DMS114 treated with DMSO at 0.1 percent for 48 hours (cell line): ENCODE results near the gene ZDHHC7.

Experiments used
- DNase-seq: peaks from one replicate; lab custom pipeline; 2025; ENCODE audit not compliant: unreplicated experiment; lab: John Stamatoyannopoulos, UW

ZDHHC7 gene

DNA sequence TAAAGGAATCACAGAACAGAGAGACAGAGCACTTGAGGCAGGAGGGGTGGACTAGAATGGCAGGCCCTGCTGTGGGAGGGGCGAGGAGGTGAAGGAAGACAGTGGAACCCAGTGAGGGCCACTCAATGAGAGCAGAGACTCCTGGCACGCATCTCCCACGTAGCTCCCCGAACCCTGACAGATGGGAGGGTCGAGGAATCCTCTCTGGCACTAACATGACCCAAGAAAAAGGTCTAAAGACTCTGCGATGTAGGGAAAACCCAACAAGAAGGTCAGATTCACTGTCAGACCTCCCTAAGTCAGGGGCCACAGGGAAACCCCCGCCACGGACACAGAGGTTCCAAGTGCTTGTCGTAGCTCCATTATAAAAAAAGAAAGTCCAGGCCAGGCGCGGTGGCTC lies 15.0 kb downstream of the ZDHHC7 start:
- DNase-seq: no peak

DNA sequence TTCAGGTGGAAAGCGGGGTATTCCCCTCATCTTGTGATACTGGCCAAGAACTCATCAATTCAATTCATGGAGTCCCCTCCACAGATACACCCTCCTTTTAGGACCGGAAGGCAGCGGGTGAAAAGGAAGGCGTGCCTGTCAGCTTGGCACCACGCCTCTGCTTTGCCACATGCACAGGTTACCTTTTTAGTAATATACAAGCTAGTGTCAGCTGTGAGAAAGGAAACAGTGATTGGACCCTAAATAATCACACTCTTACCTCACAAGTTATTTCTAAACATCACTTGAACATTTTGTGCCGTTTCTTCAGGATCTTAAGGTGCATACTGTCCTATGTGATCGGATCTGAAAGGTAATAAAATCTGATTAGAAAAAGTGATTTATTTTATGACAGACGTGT lies 15.7 kb downstream of the ZDHHC7 start:
- no peak for DNase-seq

DNA sequence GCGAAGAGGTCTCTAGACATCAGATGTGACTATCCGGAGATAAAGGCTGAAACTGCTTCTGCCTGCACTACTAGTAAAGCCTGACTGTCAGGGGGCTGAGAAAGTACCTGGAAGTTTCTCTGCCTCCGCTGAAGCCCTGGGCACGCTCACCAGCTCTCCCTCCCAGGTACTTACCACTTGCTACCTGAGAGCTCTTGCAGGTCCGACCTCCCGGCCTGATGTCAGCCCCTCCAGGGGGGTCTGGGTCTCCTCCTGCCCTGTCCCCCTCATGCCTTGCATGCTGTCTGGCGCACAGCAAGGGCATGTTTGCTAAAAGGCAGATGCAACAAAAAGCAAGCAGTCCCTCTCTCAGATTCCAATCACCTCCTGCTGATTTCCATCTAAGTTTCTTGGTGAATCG lies 17.4 kb downstream of the ZDHHC7 start:
- DNase-seq: no peak

DNA sequence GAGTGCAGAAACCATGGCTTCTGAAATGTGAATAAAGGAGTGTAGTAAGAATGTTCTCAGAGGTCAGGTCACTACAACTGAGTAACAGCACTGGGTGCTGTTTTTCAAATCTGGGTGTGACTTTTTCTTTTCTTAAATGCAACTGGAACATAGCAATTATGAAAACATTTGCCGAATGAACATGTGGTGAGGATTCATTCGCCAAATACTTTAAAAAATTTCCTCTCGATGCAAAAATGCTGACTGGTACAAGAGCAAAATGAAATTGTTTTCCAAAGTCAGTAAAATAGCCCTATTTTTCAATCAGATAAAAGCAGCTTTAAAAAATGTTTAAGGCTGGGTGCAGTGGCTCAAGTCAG lies 18.6 kb downstream of the ZDHHC7 start:
- DNase-seq: no peak

DNA sequence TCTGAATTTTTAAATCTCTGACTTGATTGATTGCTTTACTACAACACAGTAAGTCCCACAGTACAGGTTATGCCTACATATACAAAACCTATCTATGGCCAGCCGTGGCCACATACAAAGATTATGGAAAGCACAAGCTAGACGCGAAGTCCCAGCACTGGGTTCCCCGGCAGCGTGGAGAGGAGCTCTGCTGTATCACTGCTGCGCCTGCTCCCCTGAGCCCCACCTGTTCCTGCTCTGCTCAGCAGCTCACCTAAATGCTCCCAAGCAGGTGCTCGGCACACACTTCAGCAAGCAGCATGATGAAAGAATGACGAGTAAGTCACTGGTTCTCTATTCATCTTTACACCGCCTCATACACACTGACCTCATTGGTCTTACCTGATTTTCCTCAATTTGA lies 20.6 kb downstream of the ZDHHC7 start:
- DNase-seq: no peak

DNA sequence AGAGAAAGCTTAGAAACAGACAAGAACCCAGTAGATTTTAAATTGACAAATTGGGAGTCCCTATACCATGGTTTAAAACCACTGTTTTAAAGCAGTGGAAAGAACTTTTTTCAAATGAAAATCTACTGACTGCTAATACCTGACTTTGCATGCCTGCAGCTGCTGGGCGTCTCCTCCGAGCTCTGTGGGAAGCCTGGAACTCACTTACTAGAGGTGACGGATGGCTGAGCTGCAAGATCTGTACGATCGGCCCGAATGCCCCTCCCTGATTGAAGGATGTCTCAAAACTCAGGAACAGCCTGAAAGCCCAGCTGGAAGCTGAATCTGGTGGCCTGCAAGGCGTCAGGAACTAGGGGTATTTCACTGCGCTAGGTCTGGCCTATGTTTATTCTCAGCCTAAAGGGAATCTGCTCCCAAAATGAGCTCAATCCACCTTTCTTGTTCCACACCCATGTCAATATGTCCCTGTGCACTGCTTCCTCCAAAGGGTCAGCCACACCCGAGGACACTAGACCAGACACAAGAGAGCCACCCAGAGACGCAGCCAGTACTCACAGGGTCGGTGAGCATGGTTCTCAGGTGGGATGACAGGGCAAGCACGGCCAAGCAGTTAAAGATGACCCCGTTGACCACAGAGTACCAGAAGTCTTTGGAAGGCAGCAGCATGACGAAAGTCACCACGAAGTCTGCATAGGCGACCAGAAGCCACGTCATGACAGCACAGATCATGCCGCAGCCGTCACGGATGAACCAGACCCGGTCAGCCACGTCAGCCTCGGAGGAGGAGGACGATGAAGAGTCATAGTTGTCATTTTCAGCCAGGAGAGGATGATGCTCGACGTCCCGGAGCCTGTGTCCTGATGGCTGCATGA lies 21.4 kb downstream of the ZDHHC7 start:
- DNase-seq: no peak

DNA sequence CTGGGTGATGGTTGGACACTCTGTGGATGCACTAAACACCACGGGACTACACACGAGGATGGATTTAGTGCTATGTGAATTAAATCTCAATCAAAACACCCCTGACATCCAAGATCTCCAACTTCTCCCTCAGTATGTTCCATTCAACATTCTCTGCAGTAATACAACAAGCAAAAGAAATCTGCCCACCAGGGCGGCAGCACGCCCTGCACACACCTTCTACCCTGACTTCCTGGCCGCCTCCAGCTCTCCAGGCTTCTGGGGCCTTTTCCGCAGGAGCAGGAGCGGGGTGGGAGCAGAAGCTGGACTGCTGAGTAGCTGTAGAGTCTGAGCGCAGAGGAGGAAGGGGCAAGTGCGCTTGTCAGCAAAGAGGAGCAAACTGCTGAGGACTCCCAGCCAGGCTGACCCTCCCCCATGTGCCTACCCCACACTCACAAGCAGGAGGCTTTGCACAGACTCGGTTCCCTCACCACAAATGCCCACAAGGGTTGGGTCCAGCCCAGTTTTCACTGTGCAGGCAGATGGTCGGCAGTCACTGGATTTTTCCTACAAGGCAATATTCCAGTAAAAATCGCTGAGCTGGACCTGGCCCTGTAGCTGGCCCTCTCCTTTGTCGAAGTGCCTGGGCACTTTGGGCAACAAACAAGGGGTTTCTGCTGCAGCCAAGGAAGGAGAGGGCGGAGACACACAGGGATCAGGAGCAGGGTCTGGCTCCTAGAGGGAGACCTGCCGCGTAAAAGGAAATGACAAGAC lies 22.8 kb downstream of the ZDHHC7 start:
- no peak for DNase-seq

DNA sequence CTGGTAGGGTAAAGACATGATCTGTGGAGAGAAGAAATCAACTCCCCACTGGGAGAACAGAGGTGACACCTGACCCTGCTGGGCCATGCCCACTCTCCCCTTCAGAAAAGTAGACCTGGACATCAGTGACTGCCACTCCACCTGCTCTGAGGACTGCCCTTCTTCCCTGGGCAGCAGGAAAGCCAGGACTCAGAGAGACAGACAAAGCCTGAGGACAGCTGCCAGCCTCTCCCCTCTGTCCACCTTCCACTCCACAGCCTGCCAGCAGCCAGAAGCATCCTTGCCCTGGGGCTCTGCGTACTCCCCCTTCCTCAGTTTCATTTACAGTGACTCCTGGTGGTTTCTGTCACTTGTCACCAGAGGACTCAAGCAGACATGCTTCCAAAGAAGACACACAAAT lies 24.5 kb downstream of the ZDHHC7 start:
- DNase-seq: no peak

DNA sequence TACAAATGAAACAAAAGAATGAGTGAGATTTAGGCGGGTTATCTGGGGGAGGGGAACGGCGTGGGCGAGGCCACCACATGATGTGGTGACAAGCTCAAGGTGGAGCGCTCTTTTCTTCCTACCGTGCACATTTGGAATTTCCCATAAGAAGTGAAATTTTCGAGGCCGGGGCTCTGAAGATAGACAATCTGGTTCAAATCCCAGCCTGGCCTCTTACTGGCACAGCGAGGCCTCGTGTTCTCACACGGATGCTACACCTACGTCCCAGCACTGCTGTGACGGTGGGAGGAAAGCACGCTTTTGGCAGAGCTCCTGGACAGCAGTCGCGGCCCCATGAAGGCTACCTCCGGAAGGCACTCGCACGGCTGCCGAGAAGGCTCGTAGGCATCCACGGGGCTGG lies 25.2 kb downstream of the ZDHHC7 start:
- DNase-seq: no peak

DNA sequence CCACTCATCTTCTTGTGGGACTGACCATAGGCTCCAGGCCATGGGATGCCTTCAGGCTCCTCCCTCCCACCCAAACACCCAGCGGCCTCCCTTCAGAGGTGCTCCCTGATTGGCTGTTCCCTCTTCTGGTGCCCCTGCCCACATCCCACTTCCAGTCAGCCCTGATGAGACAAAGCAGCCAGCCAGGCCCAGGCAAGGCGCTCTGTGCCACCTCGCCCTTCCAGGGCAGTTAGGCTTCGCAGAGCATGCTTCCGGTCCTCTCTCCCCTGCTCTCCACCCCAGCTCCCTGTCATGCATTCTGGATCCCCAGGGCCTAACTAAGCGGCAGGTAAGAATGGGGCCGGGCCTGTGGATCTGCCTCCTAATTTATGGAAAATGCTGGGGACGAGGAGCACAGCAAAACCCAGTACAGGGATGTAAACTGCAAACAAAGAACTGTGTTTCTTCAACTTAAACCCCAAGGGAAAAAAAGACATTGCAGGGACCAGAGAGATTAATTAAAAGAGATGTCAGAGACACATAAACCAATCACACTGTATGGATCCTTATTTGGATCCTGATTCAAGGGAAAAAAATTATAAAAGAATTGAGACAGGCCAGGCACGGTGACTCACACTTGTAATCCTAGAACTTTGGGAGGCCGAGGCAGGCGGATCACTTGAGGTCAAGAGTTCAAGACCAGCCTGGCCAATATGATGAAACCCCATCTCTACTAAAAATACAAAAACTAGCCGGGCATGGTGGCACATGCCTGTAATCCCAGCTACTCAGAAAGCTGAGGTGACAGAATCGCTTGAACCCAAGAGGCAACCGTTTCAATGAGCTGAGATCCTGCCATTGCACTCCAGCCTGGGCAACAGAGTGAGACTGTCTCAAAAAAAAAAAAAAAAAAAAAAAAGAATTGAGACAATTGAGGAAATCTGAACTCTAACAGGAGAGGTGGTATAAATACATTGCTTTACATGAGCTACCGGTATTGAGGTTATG lies 26.0 kb downstream of the ZDHHC7 start:
- DNase-seq: no peak

DNA sequence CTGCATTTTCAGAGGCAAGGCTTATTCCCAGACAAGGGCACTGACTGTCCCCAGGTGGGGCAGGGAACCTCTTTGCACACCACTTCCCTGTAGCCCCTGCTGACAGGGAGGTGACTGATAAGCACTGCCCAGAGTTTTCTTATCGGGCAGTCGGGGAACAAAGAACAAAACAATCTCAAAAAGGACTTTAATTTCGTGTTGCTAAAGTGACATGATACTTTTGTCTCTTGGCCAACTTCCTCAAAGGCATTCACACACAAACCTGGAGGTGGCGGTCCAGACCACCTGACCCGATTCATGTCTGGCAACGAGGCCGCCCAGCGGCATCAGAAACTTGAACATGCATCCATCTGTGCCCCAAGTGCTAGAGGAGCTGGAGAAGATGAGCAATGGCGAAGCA lies 28.9 kb downstream of the ZDHHC7 start:
- no peak for DNase-seq

DNA sequence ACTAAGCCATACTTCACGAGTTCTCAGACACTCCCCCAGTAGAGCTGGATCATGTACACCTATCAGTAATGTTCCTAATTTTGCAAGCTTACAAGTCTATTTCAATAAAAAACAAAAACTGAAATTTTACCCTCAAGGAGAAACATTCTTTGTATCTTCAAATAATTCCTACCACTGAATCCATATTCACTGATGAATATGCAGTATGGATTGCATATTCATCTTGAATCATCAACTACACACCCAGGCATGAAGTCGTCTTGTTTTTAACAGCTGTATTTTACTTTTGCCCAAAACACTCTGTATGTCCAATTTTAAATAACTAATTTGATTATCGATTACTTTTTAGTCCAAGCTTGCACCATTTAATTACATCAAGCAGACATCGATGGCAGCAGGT lies 31.8 kb downstream of the ZDHHC7 start:
- DNase-seq: no peak

DNA sequence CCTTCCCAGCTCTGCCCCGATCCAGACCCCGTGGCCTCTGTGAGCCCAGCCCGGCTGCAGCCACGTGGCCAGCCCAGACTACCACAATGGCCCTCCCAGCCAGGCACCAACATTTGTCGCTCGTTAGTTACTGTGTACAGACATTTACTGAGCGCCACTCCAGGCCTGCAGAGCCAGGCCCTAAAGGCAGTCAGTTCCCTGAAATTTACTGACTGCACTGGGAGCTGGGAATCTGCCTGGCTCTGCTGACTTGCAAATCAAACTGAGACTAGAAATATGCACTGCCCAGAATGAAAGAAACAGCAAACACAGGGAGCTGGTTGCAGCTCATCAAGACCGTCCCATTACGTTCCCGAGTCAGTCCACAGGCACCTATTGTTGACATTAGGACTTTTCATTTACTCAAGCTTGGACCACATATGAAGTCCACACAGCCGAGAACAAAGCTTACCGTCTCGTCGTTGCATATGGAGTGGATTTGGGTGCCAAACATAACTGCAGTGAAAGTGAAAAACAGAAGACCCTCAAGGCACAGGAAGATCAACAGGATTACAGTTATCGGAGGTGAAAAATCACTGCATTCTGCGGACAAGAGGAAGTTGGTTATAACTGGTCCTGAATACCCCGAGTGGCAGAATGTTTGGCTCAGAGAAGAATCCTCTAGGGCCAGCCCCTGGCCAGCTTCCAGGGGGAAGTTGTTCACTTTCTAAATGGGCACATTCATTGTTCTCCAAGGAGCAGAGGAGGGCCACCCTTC lies 34.5 kb downstream of the ZDHHC7 start:
- DNase-seq: no peak

DNA sequence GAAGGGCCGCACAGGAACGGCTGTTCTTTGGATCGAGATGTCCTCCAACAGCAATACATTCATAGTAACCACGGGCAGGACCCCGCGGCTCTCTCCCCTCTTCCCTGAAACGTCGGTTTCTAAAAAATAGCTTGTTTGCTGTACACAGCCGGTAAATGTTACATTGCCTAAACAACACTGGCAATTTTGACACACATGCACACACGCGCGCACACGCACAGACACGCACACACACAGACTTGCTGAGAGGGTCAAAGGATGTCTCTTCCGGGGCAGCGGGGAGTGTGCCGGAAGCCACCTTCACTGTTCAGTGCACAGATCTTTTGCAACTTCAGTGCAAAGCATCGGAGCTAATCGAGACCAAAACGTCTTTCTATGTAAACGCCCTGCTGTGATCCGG lies 35.8 kb downstream of the ZDHHC7 start:
- DNase-seq: no peak

DNA sequence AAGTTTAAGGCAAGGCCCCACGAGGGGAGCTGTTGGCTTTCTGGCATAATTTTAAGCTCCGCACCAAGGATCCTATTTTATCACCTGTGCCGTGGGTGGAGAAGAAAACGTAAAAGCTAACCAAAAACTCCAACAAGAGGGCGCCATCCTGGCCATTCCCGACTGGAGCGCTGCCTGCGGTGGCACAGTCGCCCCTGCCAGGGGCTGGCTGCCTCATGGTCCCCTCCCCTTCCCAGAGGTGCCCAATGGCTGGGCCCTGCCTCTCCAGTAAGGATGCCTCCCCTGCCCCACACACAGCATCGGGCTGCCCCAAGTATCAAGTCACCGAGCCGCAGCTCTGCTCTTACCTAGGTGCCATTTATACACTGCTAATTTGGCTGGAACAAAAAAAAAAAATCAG lies 36.3 kb downstream of the ZDHHC7 start:
- DNase-seq: no peak

DNA sequence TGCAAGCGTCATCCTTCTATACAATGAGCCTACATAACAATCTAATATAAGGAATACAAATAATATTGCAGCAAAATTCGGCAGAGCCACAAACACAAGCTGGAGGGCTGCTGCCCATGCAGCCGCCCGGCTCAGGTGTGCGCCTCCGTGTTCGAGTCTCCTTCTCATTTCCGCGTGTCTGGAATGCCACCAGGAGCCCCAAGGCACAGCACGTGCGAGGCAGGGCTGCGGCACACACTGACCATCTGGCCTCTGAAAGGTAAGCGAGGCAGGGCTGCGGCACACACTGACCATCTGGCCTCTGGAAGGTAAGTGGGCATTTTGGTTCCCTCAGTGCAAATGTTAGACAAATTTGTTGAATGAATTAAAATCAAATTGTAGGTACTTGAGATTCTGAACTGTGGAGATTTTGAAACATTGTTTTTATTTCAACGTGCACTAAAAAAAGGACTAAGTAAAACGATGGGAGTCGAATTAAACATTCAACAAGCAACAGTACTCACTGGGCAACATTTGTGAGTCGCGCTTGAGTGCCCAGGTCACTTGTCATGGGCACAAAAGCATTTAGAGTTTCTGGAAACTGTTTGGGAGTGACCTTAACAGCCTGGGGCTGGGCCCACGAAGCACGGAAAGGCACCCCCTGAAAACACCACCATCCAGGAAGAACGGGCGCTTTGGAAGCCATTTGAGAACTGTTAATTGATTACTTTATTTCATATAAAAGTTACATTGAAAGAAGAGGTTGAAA lies 37.4 kb downstream of the ZDHHC7 start:
- DNase-seq: no peak

DNA sequence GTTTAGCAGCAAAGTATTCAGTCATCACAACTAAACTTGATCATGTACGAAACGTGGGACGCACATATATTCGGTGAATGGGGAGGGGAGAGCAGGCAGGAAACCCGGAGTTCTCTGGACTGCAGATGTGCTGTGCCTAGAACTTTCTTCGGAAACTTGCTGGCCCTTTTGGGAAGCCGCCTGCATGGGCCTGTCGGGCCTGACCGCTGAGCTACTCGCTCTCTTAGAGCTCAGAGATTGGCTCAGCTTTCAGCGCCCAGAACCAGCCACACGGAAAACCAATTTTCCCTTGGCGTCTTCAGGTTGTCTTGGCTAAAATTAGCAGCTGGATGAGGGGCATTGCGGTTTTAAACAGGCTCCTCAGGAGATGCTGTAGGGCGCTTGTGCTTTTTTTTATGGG lies 38.1 kb downstream of the ZDHHC7 start:
- DNase-seq: no peak

DNA sequence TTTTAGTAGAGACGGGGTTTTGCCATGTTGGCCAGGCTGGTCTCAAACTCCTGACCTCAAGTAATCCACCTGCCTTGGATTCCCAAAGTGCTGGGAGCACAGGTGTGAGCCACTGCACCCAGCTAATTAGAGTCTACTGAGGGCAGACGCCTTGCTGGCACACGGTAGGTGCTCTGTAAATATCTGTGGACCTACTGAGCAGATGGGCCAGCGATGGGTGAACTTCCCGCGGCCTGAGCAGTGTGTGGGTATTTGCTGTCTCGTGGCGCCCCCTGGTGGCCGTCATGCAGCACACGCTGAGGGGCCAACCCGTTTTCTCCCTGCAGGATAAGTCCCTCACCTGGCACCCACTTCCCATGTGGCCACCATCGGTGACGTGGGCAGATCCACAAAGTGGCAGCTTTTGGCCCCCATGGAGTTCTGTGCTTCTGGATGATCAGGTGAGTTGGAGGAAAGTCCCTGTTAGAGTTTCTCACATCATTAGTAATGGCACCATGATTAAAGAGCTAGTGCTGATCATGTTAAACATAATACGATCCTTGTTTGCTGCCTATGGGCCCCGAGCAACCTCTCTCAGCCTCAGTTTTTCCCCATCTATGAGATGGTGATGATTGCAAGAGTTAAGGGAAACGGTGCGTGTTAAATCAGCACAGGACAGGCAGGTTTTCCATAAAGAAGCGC lies 40.7 kb downstream of the ZDHHC7 start:
- DNase-seq: peak; percentile 76

DNA sequence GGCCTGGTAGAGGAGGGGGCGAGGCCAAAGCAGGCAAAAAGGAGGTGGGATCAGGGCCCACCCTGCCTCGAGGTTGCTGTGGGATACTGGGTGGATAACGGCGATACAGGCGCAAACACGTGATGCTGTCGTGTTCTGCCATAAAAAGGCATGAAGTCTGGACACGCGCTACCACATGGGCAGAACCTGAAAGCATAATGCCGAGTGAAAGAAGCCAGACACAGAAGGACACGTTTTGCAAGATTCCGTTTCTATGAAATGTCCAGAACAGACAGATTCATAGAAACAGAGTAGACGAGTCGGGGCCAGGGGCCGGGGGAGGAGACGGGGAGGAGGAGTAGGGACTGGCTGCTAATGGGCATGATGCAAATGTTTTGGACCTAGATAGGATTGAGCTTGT lies 43.5 kb downstream of the ZDHHC7 start:
- DNase-seq: no peak
